Liver (tissue), 9 donors: ENCODE data around the gene HES4. TPM values are rescaled to one million over a fixed set of nuclear protein-coding genes. Genes with fewer than 3 reads are reported as not detected.

Source experiments
- DNase-seq: peaks from one replicate; pipeline ENCODE4 v3.0.0-alpha.2; 2017; ENCODE audit warnings: low spot score
- H3K27ac ChIP-seq, 2 donors: one replicate each; pipeline ENCODE4 v1.7.0; 2013; ENCODE audit warnings: inconsistent platforms in 2 of 2, low read length in 2 of 2, control low read depth in 1 of 2, low read depth in 1 of 2, mild to moderate bottlenecking in 1 of 2
- H3K27me3 ChIP-seq, 4 donors: one replicate each; pipeline versions ENCODE4 v1.6.1 to v1.7.0; 2013; ENCODE audit warnings: low read length in 3 of 4, inconsistent platforms in 1 of 4, mild to moderate bottlenecking in 1 of 4, moderate library complexity in 1 of 4; ENCODE audit not compliant: control insufficient read depth in 4 of 4, insufficient read depth in 4 of 4
- H3K36me3 ChIP-seq, 4 donors: one replicate each; pipeline versions ENCODE4 v1.6.1 to v1.7.0; 2013; ENCODE audit warnings: low read length in 3 of 4, mild to moderate bottlenecking in 3 of 4, low read depth in 1 of 4, moderate library complexity in 1 of 4; ENCODE audit not compliant: control insufficient read depth in 4 of 4, insufficient read depth in 3 of 4
- H3K4me1 ChIP-seq, 4 donors: one replicate each; pipeline versions ENCODE4 v1.6.1 to v1.7.0; 2013; ENCODE audit warnings: low read length in 3 of 4, mild to moderate bottlenecking in 3 of 4, moderate library complexity in 1 of 4; ENCODE audit not compliant: control insufficient read depth in 4 of 4, insufficient read depth in 4 of 4
- H3K4me3 ChIP-seq, 3 donors: one replicate each; pipeline versions ENCODE4 v1.6.1 to v1.7.0; 2013; ENCODE audit warnings: low read length in 3 of 3, control low read depth in 1 of 3, low read depth in 1 of 3, mild to moderate bottlenecking in 1 of 3
- H3K9ac ChIP-seq, 2 donors: one replicate each; pipeline ENCODE4 v1.7.0; 2013; ENCODE audit warnings: low read length in 2 of 2, mild to moderate bottlenecking in 2 of 2, moderate library complexity in 2 of 2, control low read depth in 1 of 2, low read depth in 1 of 2
- H3K9me3 ChIP-seq, 4 donors: one replicate each; pipeline versions ENCODE4 v1.6.1 to v1.7.0; 2013; ENCODE audit warnings: low read length in 3 of 4; ENCODE audit not compliant: control insufficient read depth in 4 of 4
- CTCF ChIP-seq: fragments of 150-350 bp; IDR thresholded peaks from 2 replicates; pipeline ENCODE4 v1.5.1; 2017; ENCODE audit warnings: improper control_type of control experiment, low read depth, low read length; ENCODE audit not compliant: missing input control
- EGR1 ChIP-seq, 2 donors: IDR thresholded peaks; 2 replicates each; pipeline ENCODE4 v1.6.1; 2016 to 2018; ENCODE audit warnings: antibody characterized with exemption in 2 of 2, low read depth in 2 of 2
- FOXA1 ChIP-seq: IDR thresholded peaks from 2 replicates; pipeline ENCODE4 v1.6.1; 2016; ENCODE audit warnings: antibody characterized with exemption
- FOXA2 ChIP-seq: IDR thresholded peaks from 2 replicates; pipeline ENCODE4 v1.6.1; 2016; ENCODE audit warnings: antibody characterized with exemption
- GABPA ChIP-seq, 2 donors: IDR thresholded peaks in 1 of 2; conservative IDR thresholded peaks in 1 of 2; 2 replicates each; pipeline ENCODE4 v1.6.1; 2016; ENCODE audit warnings: antibody characterized with exemption in 2 of 2, mild to moderate bottlenecking in 1 of 2, moderate library complexity in 1 of 2
- HNF4A ChIP-seq, 2 donors: conservative IDR thresholded peaks; 2 replicates each; pipeline ENCODE4 v1.6.1; 2016; ENCODE audit warnings: antibody characterized with exemption in 2 of 2, mild to moderate bottlenecking in 2 of 2
- HNF4G ChIP-seq: IDR thresholded peaks from 2 replicates; pipeline ENCODE4 v1.6.1; 2016; ENCODE audit warnings: antibody characterized with exemption
- JUND ChIP-seq, 2 donors: IDR thresholded peaks; 2 replicates each; pipeline ENCODE4 v1.6.1; 2016; ENCODE audit warnings: antibody characterized with exemption in 2 of 2
- NR2F2 ChIP-seq: IDR thresholded peaks from 2 replicates; pipeline ENCODE4 v1.6.1; 2016; ENCODE audit warnings: antibody characterized with exemption
- RAD21 ChIP-seq, 2 donors: IDR thresholded peaks; 2 replicates each; pipeline ENCODE4 v1.6.1; 2016; ENCODE audit warnings: antibody characterized with exemption in 2 of 2, mild to moderate bottlenecking in 2 of 2
- RXRA ChIP-seq, 2 donors: IDR thresholded peaks; 2 replicates each; pipeline ENCODE4 v1.6.1; 2017 to 2018; ENCODE audit warnings: antibody characterized with exemption in 2 of 2, mild to moderate bottlenecking in 1 of 2
- SP1 ChIP-seq: IDR thresholded peaks from 2 replicates; pipeline ENCODE4 v1.6.1; 2018; ENCODE audit warnings: antibody characterized with exemption, mild to moderate bottlenecking
- TAF1 ChIP-seq: conservative IDR thresholded peaks from 2 replicates; pipeline ENCODE4 v1.6.1; 2016; ENCODE audit warnings: antibody characterized with exemption, mild to moderate bottlenecking
- YY1 ChIP-seq: IDR thresholded peaks from 2 replicates; pipeline ENCODE4 v1.6.1; 2016; ENCODE audit warnings: antibody characterized with exemption, mild to moderate bottlenecking
- WGBS: extraction: QIAGEN DNeasy Blood & Tissue Kit; methylation state at CpG from one replicate; pipeline ENCODE4 v1.1.7; 2013; 5-methylcytosine and 5-hydroxymethylcytosine counted together
- polyA plus RNA-seq, 2 donors: library from polyadenylated mRNA; stranded (reverse) in 1 of 2; unstranded in 1 of 2; fragments of 200-250 nt in 1 of 2; fragments of >200 nt in 1 of 2; fragmentation: Nextera tagmentation in 1 of 2; extraction: Ambion mirVana in 1 of 2; gene quantifications; one replicate each; pipeline versions ENCODE4 v1.2.1 to v1.2.3, GENCODE V29; 2013 to 2015
- total RNA-seq, 2 donors: library from RNA; depleted of rRNA; stranded (reverse); fragments of >200 nt; gene quantifications; one replicate each; pipeline ENCODE4 v1.2.3, GENCODE V29; 2014
- TF ChIP-seq, protein P1 (sequence below): IDR thresholded peaks from 2 replicates; pipeline ENCODE4 v1.6.1; 2016; ENCODE audit warnings: antibody characterized with exemption
- TF ChIP-seq, protein P2 (sequence below): IDR thresholded peaks from 2 replicates; pipeline ENCODE4 v1.6.1; 2016; ENCODE audit warnings: antibody characterized with exemption
- donor health status: healthy.
- donor health status: healthy.
- donor health status: healthy.
- donor health status: healthy.
- donor health status: healthy.

Gene HES4
- total and polyA plus RNA-seq, 4 donors: 0.93 to 1.9 (median 1.7) TPM

GRCh38 chr1:979744-980072, 20.2 kb downstream of the HES4 start:
- H3K27ac ChIP-seq: no peak overlapping the region
- H3K36me3 ChIP-seq: no peaks in the 10 kb centered on the region
- no peak overlapping the region for H3K9ac ChIP-seq
- DNase-seq: no peak
- no peaks in the 10 kb centered on the region for H3K9me3 ChIP-seq
- WGBS: 91% methylated on average over 9 of the region's 9 CpGs
- peaks cover 0 to 6% (median 2%) of the 10 kb centered on the region in 4 donors for H3K4me1 ChIP-seq
- no peak overlapping the region for H3K4me3 ChIP-seq
- TF ChIP-seq GABPA (IDR thresholded peaks at IDR 0.05 in 1 of 2, conservative IDR thresholded peaks at IDR 0.05 in 1 of 2) (no peak), EGR1 (IDR thresholded peaks at IDR 0.05; ENCODE audit: low read depth in 2 of 2) (no peak), JUND (IDR thresholded peaks at IDR 0.05) (no peak), RXRA (IDR thresholded peaks at IDR 0.05) (no peak), SP1 (no peak), TAF1 (no peak), RAD21 (IDR thresholded peaks at IDR 0.05) (no peak), HNF4G (no peak), FOXA2 (no peak), NR2F2 (no peak), YY1 (no peak), FOXA1 (no peak), CTCF (no peak), HNF4A (conservative IDR thresholded peaks at IDR 0.05) (no peak)
- TF ChIP-seq, protein P1, sequence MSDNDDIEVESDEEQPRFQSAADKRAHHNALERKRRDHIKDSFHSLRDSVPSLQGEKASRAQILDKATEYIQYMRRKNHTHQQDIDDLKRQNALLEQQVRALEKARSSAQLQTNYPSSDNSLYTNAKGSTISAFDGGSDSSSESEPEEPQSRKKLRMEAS: no peak
- TF ChIP-seq, protein P2, sequence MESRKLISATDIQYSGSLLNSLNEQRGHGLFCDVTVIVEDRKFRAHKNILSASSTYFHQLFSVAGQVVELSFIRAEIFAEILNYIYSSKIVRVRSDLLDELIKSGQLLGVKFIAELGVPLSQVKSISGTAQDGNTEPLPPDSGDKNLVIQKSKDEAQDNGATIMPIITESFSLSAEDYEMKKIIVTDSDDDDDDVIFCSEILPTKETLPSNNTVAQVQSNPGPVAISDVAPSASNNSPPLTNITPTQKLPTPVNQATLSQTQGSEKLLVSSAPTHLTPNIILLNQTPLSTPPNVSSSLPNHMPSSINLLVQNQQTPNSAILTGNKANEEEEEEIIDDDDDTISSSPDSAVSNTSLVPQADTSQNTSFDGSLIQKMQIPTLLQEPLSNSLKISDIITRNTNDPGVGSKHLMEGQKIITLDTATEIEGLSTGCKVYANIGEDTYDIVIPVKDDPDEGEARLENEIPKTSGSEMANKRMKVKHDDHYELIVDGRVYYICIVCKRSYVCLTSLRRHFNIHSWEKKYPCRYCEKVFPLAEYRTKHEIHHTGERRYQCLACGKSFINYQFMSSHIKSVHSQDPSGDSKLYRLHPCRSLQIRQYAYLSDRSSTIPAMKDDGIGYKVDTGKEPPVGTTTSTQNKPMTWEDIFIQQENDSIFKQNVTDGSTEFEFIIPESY: no peak
- H3K27me3 ChIP-seq: peaks cover 0 to 4% (median 3%) of the 10 kb centered on the region in 4 donors

DNA sequence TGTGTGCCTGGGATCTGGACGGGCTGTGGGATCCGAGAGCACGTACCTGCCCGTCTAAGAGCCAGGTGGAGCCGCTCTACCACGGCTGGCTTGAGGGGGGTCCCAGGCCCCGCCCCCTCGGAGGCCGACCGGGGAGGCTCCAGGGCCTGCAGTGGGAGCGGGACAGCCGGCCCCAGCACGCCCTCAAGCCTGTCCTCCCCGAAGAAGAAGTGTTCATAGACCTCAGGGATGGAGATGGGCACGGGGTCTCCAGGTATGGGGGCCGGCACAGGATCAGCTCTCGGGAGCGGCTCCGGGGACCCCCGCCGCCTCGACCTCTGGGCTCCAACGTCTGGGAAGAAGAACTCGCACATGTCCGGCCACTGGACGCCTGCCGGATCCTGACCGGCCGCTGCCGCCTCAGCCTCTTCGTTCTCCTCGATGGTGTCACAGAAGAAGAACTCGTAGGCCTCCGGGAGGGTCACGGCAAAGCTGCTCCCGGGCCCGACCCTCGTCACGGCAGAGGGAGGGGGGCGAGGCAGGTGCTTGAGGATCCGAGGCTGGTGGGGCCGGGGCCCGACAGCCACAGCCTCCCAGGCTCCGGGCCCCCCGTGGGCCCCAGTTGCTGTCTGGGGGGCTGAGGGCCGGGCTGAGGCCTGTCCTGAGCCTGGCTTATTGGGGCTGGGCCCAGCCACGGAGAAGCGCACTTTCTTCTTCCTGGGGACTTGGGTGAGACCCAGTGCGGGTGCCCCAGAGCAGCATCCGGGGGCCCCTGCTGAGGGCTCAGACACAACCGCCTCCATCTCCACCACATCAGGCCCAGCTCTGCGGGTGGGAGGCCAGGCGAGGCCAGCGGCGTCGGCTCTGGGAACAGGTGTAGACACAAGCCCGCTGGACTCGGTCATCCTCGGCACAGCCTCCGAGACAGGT, 20.8 kb downstream of the HES4 start:
- H3K27me3 ChIP-seq: peaks cover 2 to 5% (median 4%) of the 10 kb centered on the region in 4 donors

More for the DNA sequence above, 20.8 kb downstream of the HES4 start:
- peaks cover 0 to 6% (median under 1%) of the 10 kb centered on the region in 4 donors for H3K4me1 ChIP-seq
- no peak for DNase-seq
- H3K27ac ChIP-seq: no peak overlapping the region
- 90% methylated on average over 60 of the region's 60 CpGs for WGBS
- H3K9ac ChIP-seq: no peak overlapping the region
- TF ChIP-seq SP1: no peak
- no peak for TF ChIP-seq FOXA2
- TF ChIP-seq CTCF: no peak
- TF ChIP-seq EGR1 (IDR thresholded peaks at IDR 0.05; ENCODE audit: low read depth in 2 of 2): no peak
- no peak for TF ChIP-seq TAF1
- TF ChIP-seq NR2F2: no peak
- TF ChIP-seq JUND (IDR thresholded peaks at IDR 0.05): no peak
- H3K9me3 ChIP-seq: no peaks in the 10 kb centered on the region
- no peaks in the 10 kb centered on the region for H3K36me3 ChIP-seq
- no peak overlapping the region for H3K4me3 ChIP-seq
